Erythroblast (primary cell): ENCODE results near the gene PUS1.
"Not testable (repeated sequence)": the region's sequence is repeated elsewhere in the genome, so short reads cannot be mapped to it uniquely, and the experiment has no call there.

ENCODE experiments used
- GATA1 ChIP-seq: IDR thresholded peaks from 2 replicates; pipeline ENCODE4 v1.6.1; 2011; ENCODE audit warnings: low read depth, mild to moderate bottlenecking, control low read depth, low read length, moderate library complexity
- POLR2A ChIP-seq: IDR thresholded peaks from 2 replicates; pipeline ENCODE4 v1.6.1; 2011; ENCODE audit warnings: mild to moderate bottlenecking, low read length

GRCh38 chr12:131961328-131961727 is 32.3 kb downstream of the PUS1 start:
- TF ChIP-seq POLR2A, GATA1: not testable (repeated sequence)
